Esophagus muscularis mucosa (tissue), 4 donors: Measurements from ENCODE around the gene POLN. TPM values are rescaled to one million over a fixed set of nuclear protein-coding genes. Genes with fewer than 3 reads are reported as not detected.

ENCODE experiments used
- DNase-seq: peaks from one replicate; pipeline ENCODE4 v3.0.0-alpha.2; 2017; ENCODE audit errors: extremely low spot score
- H3K27ac ChIP-seq, 4 donors: fragments of 200-600 bp; sonication (generic); replicated peaks in 1 of 4; 1 replicate in 3 of 4; 2 replicates in 1 of 4; pipeline ENCODE4 v1.5.1; 2016 to 2019; ENCODE audit warnings: mild to moderate bottlenecking in 1 of 4
- H3K27me3 ChIP-seq, 4 donors: fragments of 200-600 bp; sonication (generic); one replicate each; pipeline versions ENCODE4 v1.5.1 to v1.6.0; 2016 to 2019
- H3K36me3 ChIP-seq, 4 donors: fragments of 200-600 bp; sonication (generic); one replicate each; pipeline ENCODE4 v1.5.1; 2016 to 2019
- H3K4me1 ChIP-seq, 4 donors: fragments of 200-600 bp; sonication (generic); one replicate each; pipeline ENCODE4 v1.5.1; 2016 to 2019
- H3K4me3 ChIP-seq, 4 donors: fragments of 200-600 bp; sonication (generic); 1 replicate in 2 of 4; 2 replicates in 2 of 4; pipeline ENCODE4 v1.5.1; 2016 to 2019; ENCODE audit warnings: mild to moderate bottlenecking in 4 of 4, moderate library complexity in 1 of 4
- H3K9me3 ChIP-seq, 4 donors: fragments of 200-600 bp; sonication (generic); 1 replicate in 3 of 4; 2 replicates in 1 of 4; pipeline ENCODE4 v1.5.1; 2016 to 2019
- CTCF ChIP-seq, 3 experiments: fragments of 200-600 bp in 2 of 3; fragments of 450-650 bp in 1 of 3; sonication (generic) in 2 of 3; IDR thresholded peaks; one replicate each; pipeline ENCODE4 v1.5.1; 2017 to 2019; ENCODE audit warnings: antibody characterized with exemption in 3 of 3, mild to moderate bottlenecking in 2 of 3, moderate library complexity in 1 of 3
- EP300 ChIP-seq: sonication (generic); formaldehyde crosslinking; IDR thresholded peaks from one replicate; pipeline ENCODE4 v1.6.1; 2017; ENCODE audit warnings: antibody characterized with exemption
- POLR2A ChIP-seq: fragments of 450-650 bp; IDR thresholded peaks from one replicate; pipeline ENCODE4 v1.6.1; 2017; ENCODE audit warnings: antibody characterized with exemption, moderate library complexity, mild to moderate bottlenecking, low read depth
- POLR2AphosphoS5 ChIP-seq, 2 donors: sonication (generic); formaldehyde crosslinking; IDR thresholded peaks; one replicate each; pipeline ENCODE4 v1.6.1; 2017; ENCODE audit warnings: antibody characterized with exemption in 2 of 2
- WGBS: methylation state at CpG from one replicate; pipeline ENCODE4 v1.1.5; 2018; 5-methylcytosine and 5-hydroxymethylcytosine counted together
- intact Hi-C: fragments of 100-400 bp; cut with DNase I; formaldehyde crosslinking; loops from one replicate; pipeline ENCODE4 v1.15.1; 2023
- total RNA-seq, 4 donors: library from RNA; depleted of rRNA; stranded (reverse); fragments of >200 nt; gene quantifications; one replicate each; pipeline versions ENCODE4 v1.1.0 to v1.2.1, GENCODE V29; 2016

Gene POLN
- total RNA-seq, 4 donors from 2014 or later = 1.2 to 3.3 (median 2.7) TPM

- intact Hi-C loops = no loop called here
- no peak for TF ChIP-seq CTCF (IDR thresholded peaks at IDR 0.05)
- no peak for TF ChIP-seq POLR2A
- no peak for TF ChIP-seq EP300
- no peak for TF ChIP-seq POLR2AphosphoS5 (IDR thresholded peaks at IDR 0.05)
- Histone ChIP-seq H3K9me3 (no peaks in the 10 kb centered on the region), H3K4me1 (peaks cover 0 to 6% (median 0%) of the 10 kb centered on the region in 4 donors), H3K4me3 (no peak overlapping the region), H3K36me3 (no peaks in the 10 kb centered on the region), H3K27me3 (peaks cover 0 to 16% (median 0%) of the 10 kb centered on the region in 4 donors), H3K27ac (no peak overlapping the region)
- WGBS = 50% methylated on average over 2 of the region's 11 CpGs
- DNase-seq = no peak
Measured at GRCh38 chr4:2074588-2074987, 167.3 kb downstream of the POLN start.

GRCh38 chr4:2073808-2074481, 168.0 kb downstream of the POLN start:
- Histone ChIP-seq H3K4me3 (no peak overlapping the region), H3K4me1 (peaks cover 0 to 6% (median 0%) of the 10 kb centered on the region in 4 donors), H3K36me3 (no peaks in the 10 kb centered on the region), H3K27me3 (peaks cover 0 to 22% (median 1%) of the 10 kb centered on the region in 4 donors), H3K9me3 (no peaks in the 10 kb centered on the region), H3K27ac (no peak overlapping the region)
- WGBS = 84% methylated on average over 11 of the region's 20 CpGs
- no peak for DNase-seq
- intact Hi-C loops = no loop called here
- no peak for TF ChIP-seq POLR2A
- no peak for TF ChIP-seq POLR2AphosphoS5 (IDR thresholded peaks at IDR 0.05)
- TF ChIP-seq CTCF (IDR thresholded peaks at IDR 0.05) = no peak
- no peak for TF ChIP-seq EP300

GRCh38 chr4:2072971-2073807, 168.7 kb downstream of the POLN start:
- WGBS = 84% methylated on average over 8 of the region's 20 CpGs
- H3K36me3 ChIP-seq = no peaks in the 10 kb centered on the region
- H3K9me3 ChIP-seq = no peaks in the 10 kb centered on the region
- intact Hi-C loops = no loop called here
- DNase-seq = no peak
- no peak for TF ChIP-seq POLR2A
- TF ChIP-seq CTCF (IDR thresholded peaks at IDR 0.05) = no peak
- no peak for TF ChIP-seq EP300
- no peak for TF ChIP-seq POLR2AphosphoS5 (IDR thresholded peaks at IDR 0.05)
- no peak overlapping the region for H3K27ac ChIP-seq
- H3K4me3 ChIP-seq = no peak overlapping the region
- H3K4me1 ChIP-seq = peaks cover 0 to 6% (median 0%) of the 10 kb centered on the region in 4 donors
- peaks cover 0 to 30% (median 4%) of the 10 kb centered on the region in 4 donors for H3K27me3 ChIP-seq

GRCh38 chr4:2071912-2072867, 169.7 kb downstream of the POLN start:
- 83% methylated on average over 6 of the region's 28 CpGs for WGBS
- no peak for TF ChIP-seq POLR2AphosphoS5 (IDR thresholded peaks at IDR 0.05)
- TF ChIP-seq EP300 = no peak
- H3K36me3 ChIP-seq = no peaks in the 10 kb centered on the region
- H3K4me3 ChIP-seq = no peak overlapping the region
- intact Hi-C loops = no loop called here
- peaks cover 0 to 6% (median 0%) of the 10 kb centered on the region in 4 donors for H3K4me1 ChIP-seq
- no peak for DNase-seq
- H3K27me3 ChIP-seq = peaks cover 0 to 40% (median 6%) of the 10 kb centered on the region in 4 donors
- no peak overlapping the region for H3K27ac ChIP-seq
- no peaks in the 10 kb centered on the region for H3K9me3 ChIP-seq
